ENCODE measurements around the gene KIF18B. TPM values are rescaled to one million over a fixed set of nuclear protein-coding genes. Genes with fewer than 3 reads are reported as not detected.

The KIF18B gene
- total RNA-seq, 2 donors from 2014 or later: 3.0 to 8.8 TPM

GRCh38 chr17:44901411-44901921 is 46.1 kb downstream of the KIF18B start:
- intact Hi-C loops (cut with DNase I, micrococcal nuclease): no loop called here
- DNase-seq (no peak), ATAC-seq (no peak)

DNA sequence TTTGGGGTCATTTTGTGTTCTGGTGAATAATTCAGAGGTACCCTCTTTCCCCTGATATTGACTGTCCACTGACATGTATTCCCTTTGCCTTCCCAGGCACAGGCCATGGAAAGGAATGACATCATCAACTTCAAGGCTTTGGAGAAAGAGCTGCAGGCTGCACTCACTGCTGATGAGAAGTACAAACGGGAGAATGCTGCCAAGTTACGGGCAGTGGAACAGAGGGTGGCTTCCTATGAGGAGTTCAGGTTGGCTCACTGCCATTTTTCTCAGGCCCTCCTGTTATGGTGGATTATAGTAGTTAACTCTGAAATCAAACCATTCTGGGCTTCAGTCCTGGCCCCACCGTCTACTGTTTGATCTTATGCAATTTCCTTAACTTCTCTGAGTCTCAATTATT is 46.7 kb downstream of the KIF18B start:
- intact Hi-C loops (cut with DNase I, micrococcal nuclease): no loop called here
- DNase-seq: no peak

DNA sequence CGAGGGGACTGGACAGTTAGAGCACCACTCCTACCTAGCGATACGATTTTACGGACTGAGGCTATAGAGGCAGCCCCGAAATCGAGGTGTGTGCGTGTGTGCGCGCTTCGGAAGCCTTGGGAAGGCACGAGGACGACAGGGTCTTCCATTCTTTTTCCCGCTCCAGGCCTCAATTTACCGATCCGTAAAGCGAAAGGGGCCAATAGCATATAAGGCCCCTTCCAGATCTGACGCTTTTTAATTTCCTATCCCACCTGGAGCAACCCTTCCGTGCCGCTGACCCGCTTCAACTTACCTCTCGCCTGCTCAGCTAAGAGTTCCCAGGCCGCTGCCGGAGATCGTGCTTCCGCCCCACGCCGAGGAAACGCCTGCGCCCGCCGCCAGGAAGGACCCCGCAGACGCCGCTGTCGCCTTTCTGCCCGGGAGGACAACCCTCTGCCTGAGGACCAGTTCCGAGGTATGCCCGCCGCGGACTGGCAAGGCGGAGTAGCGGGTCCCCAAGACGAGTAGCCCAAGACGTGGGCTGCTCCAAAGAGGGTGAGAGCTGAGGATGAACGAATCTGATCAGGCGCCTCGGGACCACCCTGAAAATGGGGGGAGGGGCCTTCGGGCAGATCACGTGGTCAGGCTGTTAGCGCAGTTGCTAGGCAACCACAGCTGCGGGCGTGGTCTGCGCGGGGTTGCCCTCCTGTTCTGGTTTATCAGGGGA is 48.3 kb downstream of the KIF18B start, which contains the start of gene EFTUD2:
Gene EFTUD2, minus strand, starts transcription at position 372 of the 709 bp plus-strand sequence. CDS start 4,924 bp downstream, outside the sequence.
- DNase-seq (peak; percentile 92 to 96), ATAC-seq (peak; percentile 93)
- intact Hi-C loops (cut with DNase I, micrococcal nuclease): no loop called here

More for the DNA sequence above, 46.7 kb downstream of the KIF18B start:
- no peak for ATAC-seq

DNA sequence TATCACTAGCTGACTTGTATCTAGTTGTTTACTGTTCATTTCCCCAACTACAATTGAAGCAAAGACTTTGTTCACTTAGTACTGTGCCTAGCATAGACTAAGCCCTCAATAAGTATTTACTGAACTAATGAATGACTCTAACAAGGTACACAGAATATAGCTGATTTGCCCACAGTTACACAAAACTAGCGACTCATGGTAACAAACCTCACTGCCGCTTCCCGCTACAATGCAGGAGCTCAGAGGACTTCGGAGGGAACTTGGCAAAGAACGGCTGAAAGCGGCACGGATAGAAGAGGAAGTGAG is 48.9 kb downstream of the KIF18B start:
- intact Hi-C loops (cut with DNase I, micrococcal nuclease): no loop called here
- ATAC-seq (no peak), DNase-seq (no peak)

- intact Hi-C loops (cut with DNase I, micrococcal nuclease): no loop called here
- DNase-seq (no peak), ATAC-seq (no peak)
These were observed 52.9 kb downstream of the KIF18B start for GRCh38 chr17:44894642-44895041.

DNA sequence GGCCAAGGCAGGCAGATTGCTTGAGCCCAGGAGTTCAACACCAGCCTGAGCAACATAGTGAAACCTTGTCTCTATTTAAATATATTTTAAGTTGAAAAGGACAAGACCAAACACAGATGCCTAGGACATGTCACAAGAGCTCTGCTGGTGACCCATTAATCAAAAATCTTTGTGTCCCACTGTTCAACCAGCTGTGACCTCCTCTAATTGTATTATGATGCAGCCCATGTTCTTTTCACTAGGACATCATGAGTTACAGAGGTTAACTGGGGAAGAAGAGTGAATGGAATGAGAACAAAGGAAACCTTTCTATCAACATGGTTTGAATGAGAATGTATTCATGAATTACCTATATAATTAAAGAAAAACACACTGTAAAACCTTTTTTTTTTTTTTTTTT is 55.3 kb downstream of the KIF18B start:
- ATAC-seq (no peak), DNase-seq (no peak)
- intact Hi-C loops (cut with DNase I, micrococcal nuclease): no loop called here

DNA sequence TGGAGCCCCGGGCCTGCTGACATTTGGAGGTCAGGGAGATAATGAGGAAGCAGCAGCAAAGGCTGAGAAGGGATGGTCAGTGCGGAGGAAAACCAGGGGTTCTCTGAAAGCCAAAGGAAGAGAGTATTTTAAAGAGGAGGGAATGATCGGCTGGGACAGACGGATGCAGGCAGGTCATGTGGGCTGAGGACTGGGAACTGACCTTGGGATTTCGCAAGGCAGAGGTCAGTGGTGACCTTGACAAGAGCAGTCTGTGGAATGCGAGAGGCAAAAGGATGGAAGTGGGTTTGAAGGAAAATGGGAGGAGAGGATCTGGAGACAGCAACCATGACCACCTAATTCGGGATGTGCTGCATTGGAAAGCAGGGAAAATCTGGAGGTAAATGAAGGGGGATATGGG is 58.6 kb downstream of the KIF18B start:
- ATAC-seq (no peak), DNase-seq (no peak)
- intact Hi-C loops (cut with DNase I, micrococcal nuclease): no loop called here

DNA sequence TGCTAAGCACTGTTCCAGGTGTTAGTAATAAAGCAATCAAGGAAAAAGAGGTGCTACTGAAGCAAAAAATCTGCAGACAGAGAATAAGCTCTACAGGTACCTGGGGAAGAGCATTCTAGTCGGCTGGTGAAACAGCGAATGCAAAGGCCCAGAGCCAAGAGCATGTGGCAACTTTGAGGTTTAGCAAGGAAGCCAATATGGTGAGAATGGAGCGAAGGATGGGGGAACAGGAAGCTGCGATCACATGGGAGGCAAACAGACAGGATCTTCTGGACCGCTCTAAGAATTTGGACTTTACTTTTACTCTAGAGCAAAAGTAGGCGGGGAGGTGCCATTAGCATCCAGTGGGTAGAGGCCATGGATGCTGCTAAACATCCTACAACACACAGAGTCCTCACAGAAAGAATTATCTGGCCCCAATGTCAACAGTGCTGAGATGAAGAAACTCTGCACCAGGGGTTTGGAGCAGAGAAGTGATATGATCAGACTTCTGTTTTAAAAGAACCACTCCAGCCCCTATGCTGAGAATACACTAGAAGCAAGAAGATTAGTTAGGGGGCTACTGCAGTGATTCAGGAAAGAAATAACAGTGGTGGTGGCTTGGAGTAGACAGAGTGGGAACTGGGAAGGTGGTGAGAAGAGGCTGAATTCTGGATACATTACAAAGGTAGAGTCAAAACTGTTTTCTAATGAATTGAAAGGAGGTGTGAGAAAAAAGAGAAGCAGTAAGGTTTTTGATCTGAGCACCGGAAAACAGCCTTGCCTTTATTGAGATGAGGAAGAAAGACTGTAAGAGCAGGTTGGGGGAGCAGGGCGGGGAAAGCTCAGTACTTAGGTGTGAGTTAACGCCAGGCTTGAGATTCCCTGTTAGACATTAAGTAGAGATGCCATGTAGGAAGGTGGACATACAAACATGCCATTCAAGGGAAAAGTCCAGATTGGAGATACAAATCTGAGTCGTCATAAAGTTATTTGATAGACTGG is 59.3 kb downstream of the KIF18B start:
- intact Hi-C loops (cut with DNase I, micrococcal nuclease): no loop called here
- ATAC-seq (no peak), DNase-seq (no peak)

DNA sequence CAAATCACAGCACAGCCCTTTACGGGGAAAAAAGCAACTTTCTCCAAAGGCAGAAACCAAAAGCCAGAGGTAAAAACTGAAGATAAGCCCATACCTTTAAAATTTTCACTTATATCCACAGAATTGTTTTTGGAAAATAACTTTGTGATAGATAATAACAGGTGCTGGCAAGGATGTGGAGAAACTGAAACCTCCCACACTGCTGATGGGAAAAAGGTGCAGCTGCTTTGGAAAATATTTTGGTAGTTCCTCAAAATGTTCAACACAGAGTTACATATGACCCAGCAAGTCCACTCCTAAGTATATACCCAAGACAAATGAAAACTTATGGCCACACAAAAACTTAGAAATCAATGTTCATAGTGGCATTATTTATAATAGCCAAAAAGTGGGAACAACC is 60.6 kb downstream of the KIF18B start:
- intact Hi-C loops (cut with DNase I, micrococcal nuclease): no loop called here
- DNase-seq: no peak
- no peak for ATAC-seq

- no peak for ATAC-seq
- intact Hi-C loops (cut with DNase I, micrococcal nuclease): no loop called here
- no peak for DNase-seq
These were observed 62.6 kb downstream of the KIF18B start for GRCh38 chr17:44884941-44885340.

- DNase-seq (no peak), ATAC-seq (no peak)
- intact Hi-C loops (cut with DNase I, micrococcal nuclease): no loop called here
These were observed 66.4 kb downstream of the KIF18B start for GRCh38 chr17:44881145-44881544.

GRCh38 chr17:44880062-44880461 is 67.5 kb downstream of the KIF18B start:
- intact Hi-C loops (cut with DNase I, micrococcal nuclease): no loop called here
- ATAC-seq: no peak
- no peak for DNase-seq

DNA sequence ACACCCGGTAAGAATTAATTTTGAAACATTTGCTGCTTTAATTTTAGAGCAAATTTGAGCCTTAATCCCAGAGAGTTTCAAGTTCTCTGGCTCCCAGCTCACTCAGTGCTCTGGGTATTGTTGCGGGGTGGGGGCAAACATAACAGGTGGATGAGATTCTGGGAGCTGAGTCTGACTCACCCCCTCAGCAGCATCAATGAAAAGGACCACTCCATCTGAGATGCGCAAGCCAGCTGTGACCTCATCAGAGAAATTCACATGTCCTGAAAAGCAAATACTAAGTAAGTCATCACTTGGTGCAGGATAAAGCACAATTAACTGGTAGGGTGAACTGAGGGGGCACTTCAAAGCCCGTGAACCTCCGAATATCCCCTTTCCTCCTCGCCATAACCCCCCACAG is 68.2 kb downstream of the KIF18B start:
- DNase-seq (no peak), ATAC-seq (no peak)
- intact Hi-C loops (cut with DNase I, micrococcal nuclease): no loop called here

- ATAC-seq (no peak), DNase-seq (peak in 1 of 2 donors; percentile 30)
- intact Hi-C loops (cut with DNase I, micrococcal nuclease): no loop called here
These were observed 68.8 kb downstream of the KIF18B start for GRCh38 chr17:44878627-44879221.

DNA sequence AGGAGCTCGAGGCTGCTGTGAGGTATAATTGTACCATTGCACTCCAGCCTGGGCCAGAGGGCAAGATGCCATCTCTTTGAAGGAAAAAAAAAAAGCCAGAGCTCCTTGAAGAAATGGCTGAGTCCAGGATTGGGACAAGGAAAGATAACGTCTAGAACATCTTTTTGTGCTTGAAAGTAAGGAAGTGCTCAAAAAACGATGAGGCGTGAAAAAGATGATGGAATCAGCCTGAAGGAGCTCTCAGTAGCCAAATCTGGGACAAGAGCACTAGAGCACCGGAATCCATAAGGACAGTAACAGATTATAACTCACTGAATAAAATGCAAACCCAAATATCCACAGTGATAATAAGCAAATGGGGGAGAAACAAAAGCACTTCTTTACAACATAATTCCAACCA is 70.5 kb downstream of the KIF18B start:
- intact Hi-C loops (cut with DNase I, micrococcal nuclease): no loop called here
- DNase-seq (no peak), ATAC-seq (no peak)

DNA sequence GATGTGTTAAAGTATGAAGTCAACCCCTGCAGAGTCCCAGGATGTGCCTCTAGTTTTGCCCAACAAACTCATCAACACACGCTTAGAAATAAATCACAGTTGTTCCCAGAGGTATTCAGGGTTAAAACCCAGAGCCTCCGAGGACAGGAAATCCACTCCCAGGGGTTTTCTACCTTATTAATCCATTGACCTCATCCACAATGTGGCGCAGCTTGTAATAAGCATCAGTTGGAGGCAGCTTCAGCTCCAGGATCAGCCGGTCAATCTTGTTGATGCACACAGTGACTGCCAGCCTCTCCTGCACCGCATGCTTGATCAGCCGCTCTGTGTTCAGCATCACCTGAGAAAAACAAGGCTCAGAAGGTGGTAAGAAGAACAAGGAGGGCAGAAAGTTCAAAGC is 71.8 kb downstream of the KIF18B start:
- intact Hi-C loops (cut with DNase I, micrococcal nuclease): no loop called here
- no peak for DNase-seq
- ATAC-seq: no peak

Measured in left colon (tissue), 2 donors.